DMS53 (cell line): ENCODE data around the gene QRICH1.

Experiments
- DNase-seq: peaks from one replicate; lab custom pipeline; 2025; lab: John Stamatoyannopoulos, UW

The QRICH1 gene

DNA sequence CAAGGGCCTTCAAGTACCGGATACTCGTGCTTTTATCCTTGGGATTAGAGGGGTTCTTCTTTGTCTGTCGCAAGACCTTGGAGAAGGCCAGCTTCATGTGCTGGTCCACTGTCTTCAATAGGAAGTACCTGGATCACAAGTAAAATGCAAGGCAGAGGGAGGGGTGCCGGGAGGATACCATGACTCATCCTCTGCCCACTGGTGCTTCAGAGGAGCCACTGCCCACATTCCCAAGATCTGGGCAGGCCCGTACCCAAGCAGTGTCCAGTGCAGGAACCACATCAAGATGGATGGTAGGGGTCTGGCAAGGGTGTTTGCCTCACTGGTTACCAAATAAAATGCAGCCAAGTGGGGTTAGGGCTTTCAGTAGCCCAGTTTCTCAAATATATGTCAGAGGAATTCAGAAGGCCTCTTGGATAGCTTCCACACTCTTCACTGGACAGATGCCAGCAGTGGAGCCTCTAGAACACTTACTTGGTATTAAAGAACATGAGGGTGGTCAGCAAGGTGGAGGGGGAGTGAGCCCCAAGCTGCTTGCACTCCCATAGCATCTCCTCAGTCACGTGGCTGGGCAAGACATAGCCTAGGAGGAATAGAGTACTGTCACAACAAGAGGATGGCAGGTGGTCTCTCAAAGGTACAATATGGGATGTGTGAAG is 61.1 kb downstream of the QRICH1 start:
- no peak for DNase-seq

DNA sequence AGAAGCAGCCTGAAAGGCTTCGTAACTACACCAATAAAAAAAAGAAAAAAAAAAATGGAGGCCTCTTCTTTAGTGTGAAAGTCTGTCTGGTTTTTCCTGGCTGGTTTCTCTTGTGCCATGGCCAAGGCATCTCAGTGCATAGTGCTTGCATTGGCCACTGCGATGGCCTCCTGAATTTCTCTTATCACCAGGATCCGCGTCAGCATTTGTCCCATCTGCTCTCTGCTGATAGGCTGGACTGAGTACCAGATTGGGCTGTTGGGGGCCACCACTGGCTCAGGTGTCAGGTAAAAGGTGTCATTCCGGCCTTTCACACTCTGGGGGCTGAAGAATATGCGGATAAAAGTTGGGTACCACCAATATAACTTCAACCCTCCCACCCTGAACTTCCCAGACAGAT is 63.5 kb downstream of the QRICH1 start:
- DNase-seq, result no peak

DNA sequence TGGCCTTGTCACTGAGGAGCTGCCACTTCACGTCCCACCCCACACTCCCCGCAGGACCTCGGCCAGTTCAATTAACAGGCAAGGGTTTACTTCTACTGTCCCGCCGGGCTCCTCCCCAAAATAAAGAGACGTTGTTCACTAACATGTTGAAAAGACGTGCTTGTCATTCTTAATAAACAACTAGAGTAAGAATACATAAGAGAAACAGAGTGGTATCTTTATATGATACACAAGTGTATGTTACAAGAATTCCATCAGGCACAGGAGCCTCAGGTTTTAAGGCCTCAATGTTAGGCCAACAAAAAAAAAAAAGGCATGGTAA is 64.3 kb downstream of the QRICH1 start:
- no peak for DNase-seq

DNA sequence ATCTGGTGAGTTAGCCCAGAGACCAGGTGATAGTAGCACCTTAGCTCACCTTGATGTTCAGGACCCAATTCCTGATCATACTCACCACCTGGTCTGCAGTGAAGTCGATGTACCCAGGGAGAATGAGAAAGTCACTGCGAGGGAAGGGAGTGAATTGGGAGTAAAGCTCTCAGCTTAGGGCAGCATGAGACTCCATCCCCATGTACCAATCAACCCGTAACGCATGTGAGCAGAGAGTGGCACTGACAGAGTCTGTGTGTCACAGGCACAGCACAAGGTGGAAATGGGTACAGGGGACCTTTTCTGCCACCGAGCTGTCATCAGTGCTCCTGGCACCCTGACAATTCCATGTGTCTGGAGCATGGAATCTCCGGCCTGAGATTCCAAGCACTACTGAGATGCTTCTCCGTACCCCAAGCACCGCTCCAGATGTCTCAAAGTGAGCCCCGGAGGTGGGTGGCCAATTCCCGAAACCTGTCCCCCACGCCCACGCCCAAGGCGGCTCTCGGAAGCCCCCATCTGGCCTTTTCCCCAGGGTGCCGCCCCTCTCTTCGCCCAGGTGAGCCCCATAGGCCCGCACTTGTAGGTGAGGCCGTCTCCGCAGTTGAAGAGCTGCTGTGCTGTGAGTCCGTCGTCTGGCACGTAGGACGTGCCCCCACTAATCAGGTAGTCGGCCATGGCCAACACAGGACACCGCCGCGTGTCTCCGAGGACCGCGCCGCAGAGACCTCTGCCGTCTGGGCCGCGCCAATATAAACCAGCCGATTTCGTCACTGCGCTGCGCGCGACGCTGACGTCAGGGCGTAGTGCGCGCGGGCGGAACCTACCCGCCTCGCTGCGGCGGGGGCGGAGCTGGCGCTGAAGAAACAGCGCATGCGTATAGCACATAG is 65.0 kb downstream of the QRICH1 start, which contains the start of gene IMPDH2:
Gene IMPDH2 (minus strand): TSS at position 726 of the 890 bp plus-strand sequence. CDS start 48 bp downstream, at position 678.
- DNase-seq, result peak; percentile 89

DNA sequence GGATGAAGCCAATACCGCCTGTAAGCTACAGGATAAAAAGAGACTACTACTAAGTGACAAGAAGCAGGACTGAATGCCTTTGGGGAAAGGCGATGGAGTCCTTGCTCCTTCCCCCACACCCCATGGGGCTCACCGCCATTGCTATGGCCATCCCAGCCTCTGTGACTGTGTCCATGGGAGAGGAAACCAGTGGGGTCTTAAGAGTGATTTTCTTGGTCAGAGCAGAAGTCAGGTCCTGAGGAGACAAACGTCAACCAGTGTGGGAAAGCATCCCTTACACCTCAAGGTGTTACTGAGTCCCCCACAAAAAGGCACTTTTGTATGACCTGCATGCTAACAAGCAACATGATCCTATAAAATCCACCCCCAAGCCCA is 65.6 kb downstream of the QRICH1 start:
- no peak for DNase-seq

DNA sequence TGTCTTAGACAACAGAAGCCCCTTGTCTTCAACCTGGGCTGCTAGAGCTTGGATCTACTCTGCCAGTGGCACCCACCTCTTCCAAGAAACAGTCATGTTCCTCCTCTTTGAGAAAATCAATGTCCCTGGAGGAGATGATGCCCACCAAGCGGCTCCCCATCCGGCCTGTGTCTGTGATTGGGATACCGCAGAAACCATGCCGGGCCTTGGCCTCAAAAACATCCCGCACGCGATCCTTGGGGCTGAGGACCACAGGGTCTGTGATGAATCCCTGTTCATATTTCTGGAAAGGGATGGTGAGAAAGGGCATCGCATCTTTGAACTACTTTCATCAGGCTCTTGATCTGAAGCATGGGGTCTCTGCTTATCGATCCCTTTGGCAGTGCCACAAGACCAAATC is 66.2 kb downstream of the QRICH1 start:
- no peak for DNase-seq

DNA sequence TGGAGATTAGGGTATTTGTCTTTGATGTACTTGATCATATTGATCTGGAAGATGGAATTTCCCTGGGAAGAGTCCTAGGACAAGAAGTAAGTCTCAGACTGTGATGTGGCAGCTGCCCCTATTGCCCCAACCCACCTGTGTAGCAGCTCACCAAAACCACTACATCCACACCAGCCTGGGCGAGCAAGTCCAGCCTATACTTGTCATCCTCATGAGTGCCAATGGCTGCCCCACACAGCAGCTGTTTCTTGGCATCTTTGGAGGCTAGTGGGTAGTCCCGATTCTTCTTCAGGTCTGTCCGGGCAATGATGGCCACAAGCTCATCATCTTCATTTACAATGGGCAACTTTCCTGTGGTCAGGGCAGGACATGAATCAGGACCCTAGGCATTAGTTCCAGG is 67.3 kb downstream of the QRICH1 start:
- no peak for DNase-seq

DNA sequence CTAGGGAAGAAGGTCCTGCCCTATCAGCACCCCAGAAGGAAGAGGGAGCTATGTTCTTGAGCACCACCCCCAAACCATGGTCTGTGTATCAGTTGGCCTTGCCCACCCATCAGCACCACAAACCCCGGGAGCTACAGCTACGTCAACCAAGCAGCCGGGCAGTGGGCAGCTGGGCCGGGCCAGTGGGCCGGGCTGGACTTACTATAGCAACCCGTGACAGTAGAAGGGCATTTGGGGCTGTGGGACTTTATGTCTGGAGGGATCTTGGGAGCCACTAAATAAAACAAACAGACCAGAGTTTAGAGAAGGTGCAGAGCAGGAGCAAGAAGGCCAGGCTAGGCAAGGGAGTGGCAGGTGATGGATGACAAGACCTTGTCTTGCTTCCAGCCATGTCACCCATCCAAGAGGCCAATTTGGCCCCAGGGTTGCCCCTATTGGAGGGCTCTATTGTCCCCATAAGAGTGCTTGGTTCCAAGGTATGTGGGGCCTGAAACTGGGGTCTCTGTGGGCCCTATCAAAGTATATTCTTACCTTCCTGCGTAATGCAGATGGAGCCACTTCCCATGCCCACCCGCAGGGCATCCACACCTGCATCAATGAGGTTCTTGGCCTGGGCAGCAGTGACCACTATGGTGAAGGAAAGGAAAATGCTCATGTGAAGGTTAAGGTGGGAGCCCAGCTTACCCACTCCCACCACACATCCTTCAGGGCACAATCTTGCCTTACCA is 67.9 kb downstream of the QRICH1 start:
- no peak for DNase-seq

DNA sequence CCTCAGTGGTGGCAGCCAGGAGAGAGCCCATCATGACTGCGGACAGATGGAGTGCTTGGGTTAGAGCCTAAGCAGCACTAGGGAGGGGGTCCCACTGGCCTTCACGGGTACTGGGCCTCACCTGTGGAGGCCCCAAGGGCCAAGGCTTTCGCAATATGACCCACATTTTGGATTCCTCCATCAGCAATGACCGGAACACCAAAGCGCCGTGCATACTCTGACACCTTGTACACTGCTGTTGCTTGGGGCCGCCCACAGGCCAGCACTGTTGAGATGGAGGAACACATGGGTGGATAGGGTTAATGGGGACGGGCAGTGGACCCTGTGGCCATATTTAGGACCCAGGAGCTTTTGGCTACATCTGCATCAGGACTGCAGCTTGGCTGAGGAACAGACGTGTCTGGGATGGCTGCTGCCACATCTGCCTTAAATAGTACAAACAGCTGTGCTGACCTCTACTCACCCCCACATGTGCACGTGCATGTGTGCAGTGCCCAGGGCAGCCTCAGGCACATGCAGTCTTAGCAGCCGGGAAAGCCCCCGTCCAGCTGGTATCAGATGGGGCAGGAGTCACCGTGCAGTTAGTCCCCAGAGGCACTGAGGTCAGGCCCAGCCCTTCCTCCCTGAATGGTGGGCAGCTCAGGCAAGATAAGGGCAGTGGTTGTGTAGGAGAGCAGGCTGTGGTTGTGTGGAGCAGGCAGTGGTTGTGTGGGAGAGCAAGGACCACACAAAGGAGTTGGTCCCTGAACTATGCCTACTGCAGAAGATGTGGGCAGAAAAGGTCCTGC is 68.7 kb downstream of the QRICH1 start:
- DNase-seq, result no peak

DNA sequence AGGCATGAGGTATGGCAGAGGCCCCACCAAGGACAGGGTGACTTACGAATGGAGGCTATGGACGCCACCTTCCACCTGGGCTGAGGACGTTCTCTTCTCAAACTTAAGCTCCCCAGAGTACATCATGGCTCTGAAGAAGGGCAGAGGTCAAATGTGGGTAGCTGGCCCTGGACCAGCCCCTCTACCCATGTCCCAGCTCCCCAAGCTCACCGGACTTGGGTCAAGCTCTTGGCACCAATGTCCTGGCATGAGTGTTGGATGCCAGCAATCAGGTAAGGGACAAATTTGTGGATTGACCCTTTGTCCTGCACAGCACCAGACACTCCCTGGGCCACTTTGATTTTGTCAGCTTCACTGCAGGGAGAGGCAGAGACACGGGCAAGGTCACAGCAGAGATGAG is 69.4 kb downstream of the QRICH1 start:
- no peak for DNase-seq

DNA sequence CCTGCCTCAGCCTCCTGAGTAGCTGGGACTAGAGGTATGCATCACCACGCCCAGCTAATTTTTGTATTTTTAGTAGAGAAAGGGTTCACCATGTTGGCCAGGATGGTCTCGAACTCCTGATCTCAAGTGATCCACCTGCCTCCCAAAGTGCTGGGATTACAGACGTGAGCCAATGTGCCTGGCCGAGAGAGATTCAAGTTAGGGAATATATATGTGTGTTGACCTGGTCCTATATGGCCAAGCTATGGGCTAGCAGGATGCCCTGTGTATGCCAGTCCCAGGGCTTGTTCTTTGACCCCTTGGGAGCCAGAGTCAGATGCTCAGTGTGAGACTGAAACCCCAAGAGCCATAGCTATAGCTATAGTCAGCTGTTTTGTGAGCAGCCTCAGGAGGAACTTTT is 70.1 kb downstream of the QRICH1 start:
- DNase-seq, result no peak

DNA sequence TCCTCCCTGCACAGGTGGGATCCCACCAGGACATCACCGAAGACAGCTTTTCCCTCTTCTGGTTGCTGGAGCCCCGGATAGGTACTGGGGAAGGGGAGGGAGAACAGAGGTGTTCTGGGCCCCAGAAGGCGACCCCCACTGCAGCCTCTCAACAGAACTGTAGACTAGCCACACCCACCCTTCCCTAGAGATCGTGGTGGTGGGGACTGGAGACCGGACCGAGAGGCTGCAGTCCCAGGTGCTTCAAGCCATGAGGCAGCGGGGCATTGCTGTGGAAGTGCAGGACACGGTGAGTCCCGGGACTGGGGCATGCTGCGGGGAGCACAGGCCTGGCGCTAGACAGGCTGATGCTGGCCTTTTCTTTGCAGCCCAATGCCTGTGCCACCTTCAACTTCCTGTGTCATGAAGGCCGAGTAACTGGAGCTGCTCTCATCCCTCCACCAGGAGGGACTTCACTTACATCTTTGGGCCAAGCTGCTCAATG is 71.1 kb downstream of the QRICH1 start:
- DNase-seq, result peak; percentile 44

DNA sequence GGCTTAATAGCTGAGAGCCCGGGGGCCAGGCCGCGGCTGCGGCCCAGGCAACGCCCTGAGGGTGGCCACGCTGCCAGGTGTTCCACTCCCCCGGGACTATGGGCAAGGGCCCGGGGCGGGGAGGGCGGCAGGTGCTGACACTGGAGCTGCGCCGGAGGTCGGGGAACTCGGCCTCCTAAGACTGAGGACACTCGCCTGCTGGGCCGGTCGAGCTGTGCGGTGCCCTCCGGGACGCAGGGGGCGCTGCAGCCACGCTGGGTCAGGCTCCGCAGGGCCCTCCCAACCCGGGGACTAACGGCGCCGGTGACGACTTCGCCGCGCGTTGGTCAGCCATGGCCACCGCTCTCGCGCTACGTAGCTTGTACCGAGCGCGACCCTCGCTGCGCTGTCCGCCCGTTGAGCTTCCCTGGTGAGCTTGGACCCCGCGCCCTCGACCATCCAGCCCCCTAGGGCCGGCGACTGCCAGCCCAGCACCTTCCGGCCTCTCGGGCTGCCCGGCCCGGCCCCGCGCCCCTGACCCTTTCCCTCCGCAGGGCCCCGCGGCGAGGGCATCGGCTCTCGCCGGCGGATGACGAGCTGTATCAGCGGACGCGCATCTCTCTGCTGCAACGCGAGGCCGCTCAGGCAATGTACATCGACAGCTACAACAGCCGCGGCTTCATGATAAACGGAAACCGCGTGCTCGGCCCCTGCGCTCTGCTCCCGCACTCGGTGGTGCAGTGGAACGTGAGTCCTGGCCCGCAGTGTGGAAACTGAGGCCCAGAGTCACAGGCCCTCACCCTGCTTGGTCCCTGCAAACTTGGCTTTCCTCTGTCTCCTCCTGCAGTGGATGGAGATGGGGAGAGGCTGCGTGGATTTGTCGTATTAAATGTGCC is 71.8 kb downstream of the QRICH1 start, which contains the start of gene NDUFAF3:
Gene NDUFAF3 (plus strand): TSS at position 309 of the 875 bp plus-strand sequence. CDS start 24 bp downstream, at position 333.
- peak; percentile 90 for DNase-seq

DNA sequence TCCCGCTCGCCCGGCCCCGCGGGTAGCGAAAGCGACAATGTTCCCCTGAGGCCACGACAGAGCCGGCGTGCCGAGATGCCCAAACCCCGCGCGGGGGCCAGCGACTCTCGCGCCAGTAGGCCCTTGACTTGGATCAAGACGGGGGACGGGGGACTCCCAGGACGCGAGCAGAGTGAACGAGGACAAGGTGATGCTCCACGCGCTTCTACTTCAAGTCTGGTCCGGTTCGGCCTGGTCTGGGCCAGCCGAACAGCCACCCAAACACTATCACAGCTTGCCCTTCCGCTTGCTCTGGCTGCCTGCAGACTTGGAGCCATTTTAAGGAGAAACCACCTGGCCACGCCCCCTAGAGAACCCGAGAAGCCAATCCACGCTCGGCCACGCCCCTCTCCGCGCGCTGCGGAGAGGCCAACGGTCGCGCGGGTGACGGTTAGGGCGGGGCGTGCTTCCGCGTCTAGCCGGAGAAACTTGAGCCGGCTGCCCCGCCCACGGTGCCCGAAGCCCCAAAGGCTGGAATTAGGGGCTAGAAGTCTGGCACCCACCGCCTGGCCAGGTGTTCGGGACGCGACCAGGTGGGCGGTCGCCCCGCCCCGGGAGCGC is 72.6 kb downstream of the QRICH1 start:
- DNase-seq, result peak; percentile 94

DNA sequence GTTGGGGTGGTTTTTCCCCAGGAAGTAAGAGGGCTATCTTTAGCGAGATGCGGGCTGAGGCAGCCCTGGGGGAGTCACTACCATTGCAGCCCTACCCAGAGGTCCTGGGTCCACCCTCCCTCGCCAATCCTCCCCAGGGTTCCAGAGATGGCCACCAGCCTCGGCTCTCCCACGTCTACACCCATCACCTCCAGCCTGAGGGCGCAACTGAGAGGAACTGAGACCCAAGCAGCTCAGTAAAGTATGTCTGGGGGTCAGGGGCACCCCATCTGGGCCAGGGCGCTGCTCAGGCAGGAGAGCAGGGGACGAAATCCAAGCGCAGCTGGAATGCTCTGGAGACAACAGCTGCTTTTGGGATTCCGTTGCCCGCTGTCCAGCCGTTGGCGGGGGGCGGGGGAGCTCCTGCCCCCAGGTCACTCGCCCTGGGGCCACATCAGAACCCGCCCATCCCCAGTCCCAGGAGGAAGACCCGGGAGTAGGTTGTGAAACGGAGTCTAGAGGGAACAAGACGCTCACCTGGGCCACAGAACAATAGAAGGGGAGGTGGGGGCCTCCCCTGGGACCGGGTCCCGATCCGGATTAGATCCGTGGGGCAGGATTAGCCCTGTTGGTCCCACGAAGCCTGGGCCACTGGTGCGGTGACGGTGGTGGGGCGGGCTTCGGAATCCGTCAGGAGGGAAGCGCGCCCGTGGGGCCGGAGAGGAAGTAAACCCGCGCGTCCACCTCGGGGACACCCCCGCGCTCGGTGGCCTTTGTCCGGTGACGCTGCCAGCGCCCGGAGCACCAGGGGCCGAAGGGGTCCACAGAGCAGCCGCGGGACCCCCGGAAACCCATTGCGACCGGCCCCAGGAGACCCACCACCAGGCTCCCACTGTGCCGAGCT is 73.3 kb downstream of the QRICH1 start:
- DNase-seq, result peak; percentile 55

DNA sequence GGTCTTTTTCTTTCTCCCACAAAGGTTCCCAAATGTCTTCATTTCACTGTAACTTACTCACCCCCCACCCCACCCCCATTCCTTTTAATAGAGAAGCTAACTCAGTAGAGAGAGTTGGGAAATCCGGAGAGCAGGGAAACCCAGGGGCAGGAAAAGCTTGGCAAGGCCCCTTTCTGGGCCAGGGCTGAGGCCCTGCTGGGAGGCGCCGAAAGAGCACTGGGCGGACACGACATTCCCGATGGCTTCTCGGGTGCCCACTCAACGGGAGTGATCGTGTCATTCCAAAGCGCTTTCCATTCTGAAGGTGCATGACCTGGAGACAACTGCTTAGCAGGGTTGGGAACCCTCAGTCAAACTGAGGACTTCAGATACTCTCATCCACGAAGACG is 73.9 kb downstream of the QRICH1 start:
- peak; percentile 41 for DNase-seq

DNA sequence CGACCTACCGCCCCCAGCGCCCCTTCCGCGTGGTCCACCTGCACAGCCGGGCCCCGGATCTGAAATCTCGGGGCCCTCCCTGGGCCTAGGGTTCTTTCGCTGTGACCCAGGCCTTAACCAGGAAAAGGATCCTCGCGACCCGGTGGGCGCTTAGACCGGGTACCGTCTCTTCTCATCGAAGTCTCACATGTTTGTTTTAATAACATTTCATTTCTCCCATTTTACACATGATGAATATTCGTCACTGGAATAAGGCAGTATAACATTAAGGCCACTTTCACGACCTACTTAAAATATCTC is 75.2 kb downstream of the QRICH1 start:
- no peak for DNase-seq

DNA sequence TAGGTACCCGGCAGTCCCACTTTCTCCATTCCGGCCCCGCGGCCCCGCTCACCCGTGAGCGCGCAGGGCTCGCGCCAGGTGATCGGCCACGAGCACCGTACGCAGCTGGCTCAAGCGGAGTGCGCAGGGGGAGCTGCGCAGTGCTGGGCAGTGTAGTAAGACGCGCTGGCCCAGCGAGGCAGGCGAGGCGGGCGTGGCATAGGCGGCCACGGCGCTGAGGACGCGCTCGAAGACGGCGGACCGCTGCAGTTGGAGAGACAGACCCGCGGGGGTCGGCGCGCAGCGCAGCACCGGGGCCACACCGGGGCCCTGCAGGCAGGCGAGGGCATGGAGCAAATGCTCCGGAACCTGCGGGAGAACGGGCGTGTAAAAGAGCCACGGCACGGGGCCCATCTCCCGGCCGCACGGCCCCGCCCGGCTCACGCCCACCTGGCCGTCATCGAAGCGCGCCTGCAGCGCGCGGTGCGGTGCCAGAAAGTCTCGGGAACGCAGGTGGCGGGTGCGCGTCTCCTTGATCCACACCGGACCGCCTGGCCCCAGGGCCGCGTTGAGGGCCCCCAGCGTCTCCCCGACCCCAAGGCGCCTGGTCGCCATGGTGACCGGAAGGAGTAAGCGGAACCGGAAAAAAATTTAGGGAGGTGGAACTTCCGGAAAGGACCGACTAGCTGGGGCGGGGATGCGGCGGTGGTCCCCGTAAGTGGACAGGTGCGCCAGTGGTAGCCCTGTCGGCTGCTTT is 75.7 kb downstream of the QRICH1 start, which contains the start of gene DALRD3:
Gene DALRD3 (minus strand): TSS at position 610 of the 736 bp plus-strand sequence. CDS start 16 bp downstream, at position 594.
- DNase-seq, result peak; percentile 69
